B cell (primary cell): ENCODE results near the gene HCFC1. TPM values are rescaled to one million over a fixed set of nuclear protein-coding genes. Genes with fewer than 3 reads are reported as not detected.

Source experiments
- ATAC-seq: fragments of 200-7000 bp; cut with Tn5 transposase; one replicate; pipeline ENCODE4 v1.10.0; 2021; ENCODE audit warnings: low read depth, mild to moderate bottlenecking, moderate number of reproducible peaks, moderate library complexity
- CTCF ChIA-PET: fragments of 350-600 bp; sonication (Branson Sonifier 250); formaldehyde crosslinking; loops from one replicate; lab custom pipeline; 2021; ENCODE audit warnings: antibody characterized with exemption, inconsistent platforms; lab: Charles Lee
- POLR2A ChIA-PET: fragments of 350-600 bp; sonication (Branson Sonifier 250); formaldehyde crosslinking; loops from one replicate; lab custom pipeline; 2021; ENCODE audit warnings: antibody characterized with exemption; lab: Charles Lee
- DNase-seq: peaks from one replicate; pipeline ENCODE4 v3.0.0; 2013
- H2AFZ ChIP-seq: 2 replicates; pipeline ENCODE4 v1.6.1; 2012; ENCODE audit warnings: mild to moderate bottlenecking, low read depth, low read length; ENCODE audit not compliant: insufficient read depth, poor library complexity, severe bottlenecking
- H3K27ac ChIP-seq, 2 donors: 1 replicate in 1 of 2; 2 replicates in 1 of 2; pipeline ENCODE4 v1.5.1; 2012 to 2013; ENCODE audit warnings: low read length in 2 of 2, mild to moderate bottlenecking in 2 of 2, moderate library complexity in 1 of 2
- H3K27me3 ChIP-seq, 4 experiments: fragments of 200-600 bp in 1 of 4; sonication (generic) in 1 of 4; replicated peaks in 1 of 4; 1 replicate in 2 of 4; 2 replicates in 2 of 4; pipeline versions ENCODE4 v1.6.1 to v1.7.0; 2013 to 2016; ENCODE audit warnings: low read length in 3 of 4, mild to moderate bottlenecking in 2 of 4, mixed read lengths in 1 of 4, moderate library complexity in 1 of 4; ENCODE audit not compliant: insufficient read depth in 4 of 4, control insufficient read depth in 3 of 4; ENCODE audit errors: control extremely low read depth in 1 of 4
- H3K36me3 ChIP-seq, 2 experiments: replicated peaks in 1 of 2; 1 replicate in 1 of 2; 2 replicates in 1 of 2; pipeline versions ENCODE4 v1.6.1 to v1.7.1; 2013; ENCODE audit warnings: low read length in 1 of 2; ENCODE audit not compliant: insufficient read depth in 2 of 2, control insufficient read depth in 1 of 2; ENCODE audit errors: control extremely low read depth in 1 of 2, extremely low read depth in 1 of 2
- H3K4me1 ChIP-seq, 2 donors: fragments of 200-600 bp in 1 of 2; sonication (generic) in 1 of 2; 1 replicate in 1 of 2; 2 replicates in 1 of 2; pipeline versions ENCODE4 v1.5.1 to v1.6.1; 2013 to 2017; ENCODE audit warnings: low read length in 2 of 2; ENCODE audit not compliant: control insufficient read depth in 2 of 2, insufficient read depth in 2 of 2
- H3K4me2 ChIP-seq: replicated peaks from 2 replicates; pipeline ENCODE3; 2012; ENCODE audit warnings: mild to moderate bottlenecking, low read depth, low read length; ENCODE audit not compliant: poor library complexity, severe bottlenecking
- H3K4me3 ChIP-seq, 5 experiments: fragments of 200-600 bp in 1 of 5; sonication (generic) in 1 of 5; 1 replicate in 3 of 5; 2 replicates in 2 of 5; pipeline versions ENCODE4 v1.5.1 to v1.7.0; 2011 to 2016; ENCODE audit warnings: low read length in 4 of 5, mild to moderate bottlenecking in 4 of 5, low read depth in 2 of 5, control low read depth in 1 of 5, moderate library complexity in 1 of 5; ENCODE audit not compliant: insufficient read depth in 1 of 5; ENCODE audit errors: control extremely low read depth in 1 of 5, extremely low read depth in 1 of 5
- H3K79me2 ChIP-seq: fragments of 200-600 bp; sonication (generic); one replicate; pipeline ENCODE4 v1.6.0; 2016; ENCODE audit warnings: low read length; ENCODE audit not compliant: control insufficient read depth, insufficient read depth
- H3K9ac ChIP-seq: fragments of 200-600 bp; sonication (generic); 2 replicates; pipeline ENCODE4 v1.6.1; 2017; ENCODE audit warnings: mild to moderate bottlenecking, low read length, moderate library complexity
- H3K9me3 ChIP-seq, 3 donors: one replicate each; pipeline versions ENCODE4 v1.6.1 to v1.7.1; 2013; ENCODE audit warnings: low read length in 2 of 3; ENCODE audit not compliant: control insufficient read depth in 2 of 3, insufficient read depth in 1 of 3; ENCODE audit errors: control extremely low read depth in 1 of 3
- H4K20me1 ChIP-seq: 2 replicates; pipeline ENCODE4 v1.6.0; 2012; ENCODE audit warnings: mild to moderate bottlenecking, low read length; ENCODE audit not compliant: insufficient read depth, control insufficient read depth, poor library complexity, severe bottlenecking
- H3K27ac Mint-ChIP-seq: one replicate; pipeline ENCODE4 v1.8.0; 2021; ENCODE audit warnings: mixed read lengths
- H3K27me3 Mint-ChIP-seq: one replicate; pipeline ENCODE4 v1.8.0; 2021; ENCODE audit warnings: mixed read lengths
- H3K4me1 Mint-ChIP-seq: one replicate; pipeline ENCODE4 v1.8.0; 2021; ENCODE audit warnings: mixed read lengths
- H3K4me3 Mint-ChIP-seq: one replicate; pipeline ENCODE4 v1.8.0; 2021; ENCODE audit warnings: mixed read lengths
- H3K9me3 Mint-ChIP-seq: one replicate; pipeline ENCODE4 v1.8.0; 2022; ENCODE audit warnings: mixed read lengths; ENCODE audit not compliant: insufficient read depth
- CTCF ChIP-seq: fragments of 200-600 bp; IDR thresholded peaks from one replicate; pipeline ENCODE4 v1.8.0; 2022; ENCODE audit warnings: antibody characterized with exemption, mild to moderate bottlenecking
- EZH2 ChIP-seq: IDR thresholded peaks from 2 replicates; pipeline ENCODE4 v1.6.1; 2012; ENCODE audit warnings: borderline replicate concordance, low read depth, mild to moderate bottlenecking, moderate library complexity, low read length; ENCODE audit not compliant: insufficient read depth, poor library complexity, severe bottlenecking
- WGBS: methylation state at CpG from one replicate; pipeline ENCODE4 v1.1.5; 2013; ENCODE audit warnings: missing lambda C conversion rate; ENCODE audit not compliant: insufficient coverage; 5-methylcytosine and 5-hydroxymethylcytosine counted together
- intact Hi-C: fragments of 100-400 bp; cut with micrococcal nuclease; formaldehyde crosslinking; loops from one replicate; pipeline ENCODE4 v1.10.0; 2022
- polyA plus RNA-seq: library from polyadenylated mRNA; depleted of rRNA; stranded (reverse); fragments of >200 nt; gene quantifications from 2 replicates; pipeline ENCODE4 v1.2.3, GENCODE V29; 2012
- total RNA-seq, 2 donors: library from RNA; stranded (reverse); fragments of 120-200 nt in 1 of 2; gene quantifications; 1 replicate in 1 of 2; 2 replicates in 1 of 2; pipeline versions ENCODE4 v1.2.3 to v1.2.4, GENCODE V29; 2013 to 2022

The HCFC1 gene
- total and polyA plus RNA-seq, 2 donors (not counting 1 experiment from before 2014, with no cell fraction given): 32.1 to 57.7 TPM

GRCh38 chrX:153948847-153949805, 22.5 kb downstream of the HCFC1 start:
- H2AFZ ChIP-seq: no peak overlapping the region
- DNase-seq: no peak

More at GRCh38 chrX:153948847-153949805, 22.5 kb downstream of the HCFC1 start:
- TF ChIP-seq CTCF (no peak), EZH2 (no peak)
- POLR2A ChIA-PET: interaction anchor here (0.6 to 5.8 kb wide), 2 partner anchors 10 to 23 kb away, joined by 4 to 58 read pairs; partner anchors contain the start of gene ARHGAP4
- no peak overlapping the region for H3K4me3 ChIP-seq
- H3K4me2 ChIP-seq: no peak overlapping the region
- H4K20me1 ChIP-seq: no peaks in the 10 kb centered on the region
- no peak overlapping the region for H3K27ac ChIP-seq
- peak overlapping the region; percentile 15 for H3K27ac Mint-ChIP-seq
- ATAC-seq: no peak
- peaks cover 13% of the 10 kb centered on the region for H3K4me1 Mint-ChIP-seq
- no peaks in the 10 kb centered on the region for H3K9me3 ChIP-seq
- H3K4me1 ChIP-seq: peaks cover 4 to 26% of the 10 kb centered on the region in 2 donors
- no peaks in the 10 kb centered on the region for H3K27me3 Mint-ChIP-seq
- peaks cover 0 to 47% of the 10 kb centered on the region in 2 experiments for H3K36me3 ChIP-seq
- no peaks in the 10 kb centered on the region for H3K27me3 ChIP-seq
- no peak overlapping the region for H3K9ac ChIP-seq
- 46% methylated on average over 13 of the region's 30 CpGs for WGBS
- H3K9me3 Mint-ChIP-seq: no peaks in the 10 kb centered on the region
- CTCF ChIA-PET: interaction anchor here (1.0 to 15.4 kb wide), 6 partner anchors 13 to 262 kb away, joined by 3 to 325 read pairs (median 20); partner anchors contain the start of genes ARHGAP4, NAA10 and PLXNB3
- intact Hi-C loops: no loop called here
- no peak overlapping the region for H3K4me3 Mint-ChIP-seq
- H3K79me2 ChIP-seq: peaks cover 5% of the 10 kb centered on the region
